Bronchial epithelial cell (primary cell): ENCODE measurements around the gene MCM10. TPM values are rescaled to one million over a fixed set of nuclear protein-coding genes. Genes with fewer than 3 reads are reported as not detected.

Experiments used
- DNase-seq: peaks from one replicate; pipeline ENCODE4 v3.0.0-alpha.2; 2010; ENCODE audit warnings: low read depth
- FAIRE-seq: peaks from 2 replicates; lab custom pipeline; 2011; peaks lifted over from hg19 to GRCh38; lab: Jason Lieb, UNC
- H3K27me3 ChIP-seq: 2 replicates; pipeline ENCODE4 v1.5.1; 2011; ENCODE audit warnings: low read length; ENCODE audit not compliant: control insufficient read depth, insufficient read depth
- H3K36me3 ChIP-seq: 2 replicates; pipeline ENCODE4 v1.5.1; 2011; ENCODE audit warnings: low read length; ENCODE audit not compliant: control insufficient read depth, insufficient read depth
- H3K4me3 ChIP-seq: 2 replicates; pipeline ENCODE4 v1.5.1; 2011; ENCODE audit warnings: mild to moderate bottlenecking, low read depth, low read length, control low read depth
- total RNA-seq: library from RNA; depleted of rRNA; stranded (reverse); fragments of >200 nt; gene quantifications from 2 replicates; pipeline ENCODE4 v1.2.1, GENCODE V29; 2014
- TF ChIP-seq, protein P1 (sequence below): IDR thresholded peaks from 2 replicates; pipeline ENCODE4 v1.5.1; 2011; ENCODE audit warnings: mild to moderate bottlenecking, moderate library complexity, low read length, control low read depth, inconsistent platforms; ENCODE audit not compliant: insufficient read depth, severe bottlenecking

MCM10 gene
- total RNA-seq, 1 donor from 2014 or later: under 0.01 TPM

DNA sequence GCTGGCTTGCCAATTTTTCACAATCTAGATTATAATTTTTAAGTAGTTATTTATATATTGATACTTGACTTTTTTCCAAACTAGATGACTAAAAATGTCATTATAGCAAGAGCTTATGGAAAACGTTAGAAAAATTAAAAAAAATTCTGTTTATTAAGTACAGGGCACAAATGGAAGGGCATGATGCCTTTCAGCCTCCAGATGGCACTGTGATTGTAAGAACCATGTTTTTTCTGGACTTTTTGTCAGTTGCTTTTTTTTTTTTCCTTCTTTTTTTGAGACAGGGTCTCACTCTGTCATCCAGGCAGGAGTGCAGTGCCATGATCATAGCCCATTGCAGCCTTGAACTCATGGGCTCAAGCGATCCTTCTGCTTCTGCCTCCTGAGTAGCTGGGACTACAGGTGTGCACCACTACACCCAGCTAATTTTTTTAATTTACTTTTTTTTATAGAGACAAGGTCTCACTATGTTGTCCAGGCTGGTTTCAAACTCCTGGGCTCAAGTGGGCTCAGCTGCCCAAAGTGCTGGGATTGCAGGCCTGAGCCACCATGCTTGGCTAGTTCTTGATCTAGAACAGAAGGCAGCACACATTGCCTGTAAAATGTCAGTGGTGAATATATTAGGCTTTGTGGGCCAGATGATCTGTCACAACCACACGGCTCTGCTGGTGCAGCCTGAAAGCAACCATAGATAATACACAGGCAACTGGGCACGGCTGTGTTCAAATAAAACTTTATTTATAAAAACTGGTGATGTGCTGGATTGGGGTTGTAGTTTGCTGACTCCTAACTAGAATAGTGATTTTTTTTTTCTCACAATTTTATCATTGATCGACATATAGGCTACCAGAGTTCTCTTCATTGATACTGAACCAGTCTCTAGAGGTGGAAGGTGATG, 45.4 kb downstream of the MCM10 start:
- no peak overlapping the region for H3K4me3 ChIP-seq
- FAIRE-seq (no peak), DNase-seq (peak; percentile 33)
- no peaks in the 10 kb centered on the region for H3K27me3 ChIP-seq
- TF ChIP-seq, protein P1, sequence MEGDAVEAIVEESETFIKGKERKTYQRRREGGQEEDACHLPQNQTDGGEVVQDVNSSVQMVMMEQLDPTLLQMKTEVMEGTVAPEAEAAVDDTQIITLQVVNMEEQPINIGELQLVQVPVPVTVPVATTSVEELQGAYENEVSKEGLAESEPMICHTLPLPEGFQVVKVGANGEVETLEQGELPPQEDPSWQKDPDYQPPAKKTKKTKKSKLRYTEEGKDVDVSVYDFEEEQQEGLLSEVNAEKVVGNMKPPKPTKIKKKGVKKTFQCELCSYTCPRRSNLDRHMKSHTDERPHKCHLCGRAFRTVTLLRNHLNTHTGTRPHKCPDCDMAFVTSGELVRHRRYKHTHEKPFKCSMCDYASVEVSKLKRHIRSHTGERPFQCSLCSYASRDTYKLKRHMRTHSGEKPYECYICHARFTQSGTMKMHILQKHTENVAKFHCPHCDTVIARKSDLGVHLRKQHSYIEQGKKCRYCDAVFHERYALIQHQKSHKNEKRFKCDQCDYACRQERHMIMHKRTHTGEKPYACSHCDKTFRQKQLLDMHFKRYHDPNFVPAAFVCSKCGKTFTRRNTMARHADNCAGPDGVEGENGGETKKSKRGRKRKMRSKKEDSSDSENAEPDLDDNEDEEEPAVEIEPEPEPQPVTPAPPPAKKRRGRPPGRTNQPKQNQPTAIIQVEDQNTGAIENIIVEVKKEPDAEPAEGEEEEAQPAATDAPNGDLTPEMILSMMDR: peak; percentile 48
- no peaks in the 10 kb centered on the region for H3K36me3 ChIP-seq

DNA sequence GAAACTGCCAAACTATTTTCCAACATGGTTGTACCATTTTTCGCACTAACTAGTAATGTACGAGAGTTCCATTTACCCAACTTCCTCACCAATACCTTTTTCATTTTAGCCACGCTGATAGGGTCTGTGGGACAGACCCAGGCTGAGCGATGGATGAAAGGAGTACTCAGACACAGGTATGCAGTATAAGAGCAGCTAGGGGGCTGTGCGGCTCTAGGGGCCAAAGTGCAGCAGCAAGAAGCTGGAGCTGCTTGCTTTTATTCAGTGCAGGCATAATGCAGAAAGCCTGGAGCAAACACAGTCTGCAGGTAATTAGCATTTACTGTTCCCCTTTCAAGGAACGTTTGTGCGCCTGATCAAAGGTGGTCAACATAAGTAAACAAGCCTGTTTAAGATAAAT, 51.8 kb downstream of the MCM10 start:
- Histone ChIP-seq H3K36me3 (no peaks in the 10 kb centered on the region), H3K27me3 (no peaks in the 10 kb centered on the region), H3K4me3 (no peak overlapping the region)
- TF ChIP-seq, protein P1: no peak
- DNase-seq (no peak), FAIRE-seq (no peak)

DNA sequence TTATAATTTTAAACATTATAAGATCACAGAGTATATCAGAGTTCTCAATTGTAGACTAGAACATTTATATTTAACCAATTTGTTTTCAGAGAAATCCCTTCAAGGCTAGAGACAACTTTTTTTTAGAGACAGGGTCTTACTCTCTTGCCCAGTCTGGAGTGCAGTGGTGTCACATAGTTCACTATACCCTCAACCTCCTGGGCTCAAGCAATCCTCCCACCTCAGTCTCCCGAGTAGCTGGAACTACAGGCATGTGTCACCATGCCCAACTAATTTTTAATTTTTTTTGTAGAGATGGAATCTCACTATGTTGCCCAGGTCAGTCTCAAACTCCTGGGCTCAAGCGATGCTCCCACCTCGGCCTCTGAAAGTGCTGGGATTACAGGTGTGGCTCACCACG, 57.5 kb downstream of the MCM10 start:
- no peaks in the 10 kb centered on the region for H3K36me3 ChIP-seq
- no peaks in the 10 kb centered on the region for H3K27me3 ChIP-seq
- FAIRE-seq: no peak
- H3K4me3 ChIP-seq: no peak overlapping the region
- TF ChIP-seq, protein P1: no peak
- no peak for DNase-seq

DNA sequence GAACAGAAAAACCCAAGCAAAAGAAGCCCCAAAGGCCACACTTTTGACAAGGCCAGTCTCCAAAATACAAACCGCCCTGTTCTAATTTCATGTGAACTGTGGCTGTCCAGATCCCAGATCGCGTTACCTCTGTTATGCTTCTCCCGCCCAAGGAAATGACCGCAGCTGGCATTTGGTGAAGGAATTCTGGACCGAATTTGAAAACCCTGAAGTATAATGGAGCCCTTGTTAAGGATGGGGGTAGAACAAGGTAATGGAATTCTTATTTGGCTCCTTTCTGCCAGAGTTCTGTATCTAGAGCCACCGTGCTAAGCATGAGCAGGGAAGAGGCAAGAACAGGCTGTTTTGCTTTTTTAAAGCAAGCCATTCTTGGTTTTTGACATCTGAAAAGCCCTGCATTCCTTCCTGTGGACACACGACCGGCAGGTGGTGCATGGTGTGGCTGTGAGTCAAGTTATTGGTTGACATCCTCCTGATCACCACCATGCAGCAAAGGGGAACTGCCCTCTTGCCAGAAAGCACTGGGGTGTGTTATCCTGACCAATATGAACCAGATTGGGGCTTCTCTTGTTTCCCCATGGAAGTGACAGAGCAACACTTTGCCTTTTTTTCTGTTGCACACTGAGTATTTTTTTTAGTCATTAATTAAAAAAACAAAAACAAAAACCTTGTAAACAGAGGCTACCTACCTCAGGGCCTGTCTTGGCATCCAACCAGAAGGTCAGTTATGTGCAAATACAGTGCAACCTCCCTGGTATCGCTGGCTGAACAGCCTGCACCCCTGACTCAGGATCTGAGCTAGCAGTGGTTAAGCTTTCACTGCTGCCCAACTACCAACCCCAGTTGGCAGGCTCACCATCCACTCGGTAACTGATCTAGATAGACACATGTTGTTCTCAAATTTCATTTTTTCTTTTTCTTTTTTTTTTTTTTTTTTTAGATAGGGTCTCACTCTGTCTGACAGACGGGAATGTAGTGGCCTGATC, 58.6 kb downstream of the MCM10 start:
- DNase-seq: peak; percentile 32
- Histone ChIP-seq H3K4me3 (no peak overlapping the region), H3K36me3 (no peaks in the 10 kb centered on the region), H3K27me3 (no peaks in the 10 kb centered on the region)
- FAIRE-seq: no peak
- TF ChIP-seq, protein P1: peak; percentile 36

DNA sequence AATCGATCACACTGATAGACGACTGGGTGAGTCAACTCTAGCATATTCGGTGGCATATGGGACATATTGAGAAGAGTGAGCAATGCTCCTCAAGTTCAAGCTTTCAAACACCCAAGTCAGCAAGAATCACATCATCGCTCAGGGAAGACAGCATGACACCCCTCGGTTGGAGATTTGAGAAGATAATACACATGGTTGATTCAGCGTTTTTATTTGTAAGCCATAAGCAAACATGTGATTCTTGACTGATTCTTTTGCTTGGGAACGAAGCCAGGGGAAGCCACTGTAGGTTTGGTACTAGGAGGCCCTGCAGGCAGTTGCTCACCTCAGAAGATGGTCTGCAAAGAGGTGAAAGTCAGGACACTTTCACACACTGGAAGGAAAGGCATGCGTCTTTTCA, 60.2 kb downstream of the MCM10 start:
- FAIRE-seq (no peak), DNase-seq (no peak)
- TF ChIP-seq, protein P1: no peak
- no peaks in the 10 kb centered on the region for H3K27me3 ChIP-seq
- H3K4me3 ChIP-seq: no peak overlapping the region
- no peaks in the 10 kb centered on the region for H3K36me3 ChIP-seq
